ENCODE data around the gene NIPAL1. TPM values are rescaled to one million over a fixed set of nuclear protein-coding genes. Genes with fewer than 3 reads are reported as not detected.

Gene NIPAL1
- total RNA-seq, 2 experiments from 2014 or later = 1.6 to 1.8 TPM

GRCh38 chr4:48078862-48079655 lies 62.5 kb downstream of the NIPAL1 start:
- no peak for ATAC-seq
- peak overlapping the region; percentile 27 for H3K27ac Mint-ChIP-seq
- H3K36me3 Mint-ChIP-seq (ENCODE audit: low read depth) = peaks cover 20% of the 10 kb centered on the region
- H3K4me3 Mint-ChIP-seq = no peak overlapping the region
- H3K27me3 Mint-ChIP-seq = no peaks in the 10 kb centered on the region
- H3K9me3 Mint-ChIP-seq (ENCODE audit: low read depth) = no peaks in the 10 kb centered on the region
- CTCF ChIA-PET = interaction anchor here (0.6 to 1.0 kb wide), 4 partner anchors 9 to 94 kb away, joined by 3 read pairs; no protein-coding TSS in a partner anchor
- peaks cover 34% of the 10 kb centered on the region for H3K4me1 Mint-ChIP-seq
- POLR2A ChIA-PET = no interaction called here
- intact Hi-C loops (cut with DNase I, micrococcal nuclease) = no loop called here
- DNase-seq = no peak

DNA sequence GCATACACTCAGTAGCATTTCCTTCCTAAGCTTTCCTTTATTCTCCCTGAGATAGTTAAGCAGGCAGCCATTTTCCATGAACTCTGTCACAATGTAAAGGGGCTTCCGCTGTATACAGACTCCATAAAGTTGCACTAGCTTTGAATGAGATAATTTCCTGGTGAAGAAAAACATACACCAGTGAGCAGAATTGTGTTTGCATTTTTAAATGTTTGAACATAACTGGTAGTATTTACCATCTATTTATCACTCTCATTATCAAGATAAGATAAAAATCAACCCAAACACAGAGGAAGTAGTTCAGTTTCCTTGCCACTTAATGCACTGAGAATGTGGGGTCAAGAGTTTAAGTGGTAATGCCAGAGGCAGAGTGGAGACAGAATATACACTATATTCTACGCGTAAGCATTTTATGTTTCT lies 63.4 kb downstream of the NIPAL1 start:
- Mint-ChIP-seq H3K4me3 (no peak overlapping the region), H3K36me3 (ENCODE audit: low read depth) (peaks cover 21% of the 10 kb centered on the region), H3K4me1 (peaks cover 30% of the 10 kb centered on the region), H3K9me3 (ENCODE audit: low read depth) (no peaks in the 10 kb centered on the region), H3K27me3 (no peaks in the 10 kb centered on the region), H3K27ac (no peak overlapping the region)
- no peak for ATAC-seq
- intact Hi-C loops (cut with DNase I, micrococcal nuclease) = no loop called here
- ChIA-PET POLR2A (no interaction called here), CTCF (interaction anchor here (0.7 to 1.0 kb wide), 3 partner anchors 15 to 61 kb away, joined by 3 read pairs; no protein-coding TSS in a partner anchor)
- DNase-seq = no peak

GRCh38 chr4:48081196-48081595 lies 64.6 kb downstream of the NIPAL1 start:
- no peak for ATAC-seq
- Mint-ChIP-seq H3K4me1 (peaks cover 37% of the 10 kb centered on the region), H3K27me3 (no peaks in the 10 kb centered on the region), H3K36me3 (ENCODE audit: low read depth) (peaks cover 26% of the 10 kb centered on the region), H3K9me3 (ENCODE audit: low read depth) (no peaks in the 10 kb centered on the region), H3K27ac (no peak overlapping the region), H3K4me3 (no peak overlapping the region)
- intact Hi-C loops (cut with DNase I, micrococcal nuclease) = no loop called here
- DNase-seq = no peak
- CTCF ChIA-PET = no interaction called here
- POLR2A ChIA-PET = no interaction called here

DNA sequence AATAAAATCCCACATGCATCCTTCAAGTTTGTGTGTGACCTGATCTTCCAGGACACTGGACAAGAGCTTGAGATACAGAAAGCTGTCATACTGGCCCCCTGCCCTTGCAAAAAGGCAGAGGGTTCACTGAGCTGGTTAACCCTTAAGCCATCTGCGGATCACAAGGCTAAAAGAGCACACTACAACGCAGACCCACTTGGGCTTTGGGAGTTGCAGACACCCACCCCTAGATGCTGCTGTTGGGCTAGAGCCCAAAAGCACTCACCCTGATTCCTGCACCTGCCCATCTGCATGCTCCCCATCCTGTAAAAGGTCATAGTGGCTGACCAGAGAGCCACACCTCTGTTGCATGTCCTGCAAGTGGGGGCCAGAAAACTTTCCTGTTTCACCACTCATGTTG lies 66.4 kb downstream of the NIPAL1 start:
- peaks cover 26% of the 10 kb centered on the region for H3K36me3 Mint-ChIP-seq (ENCODE audit: low read depth)
- H3K4me1 Mint-ChIP-seq = peaks cover 34% of the 10 kb centered on the region
- no peak overlapping the region for H3K27ac Mint-ChIP-seq
- intact Hi-C loops (cut with DNase I, micrococcal nuclease) = no loop called here
- no peaks in the 10 kb centered on the region for H3K27me3 Mint-ChIP-seq
- ChIA-PET CTCF (interaction anchor here (1.2 to 1.8 kb wide), 6 partner anchors 15 to 166 kb away, joined by 3 to 6 read pairs (median 3); no protein-coding TSS in a partner anchor), POLR2A (interaction anchor here (0.7 kb wide), 1 partner anchor 429 kb away, joined by 3 read pairs; no protein-coding TSS in a partner anchor)
- ATAC-seq = peak; percentile 23
- H3K9me3 Mint-ChIP-seq (ENCODE audit: low read depth) = no peaks in the 10 kb centered on the region
- no peak for DNase-seq
- no peak overlapping the region for H3K4me3 Mint-ChIP-seq

GRCh38 chr4:48085821-48086589 lies 69.4 kb downstream of the NIPAL1 start:
- POLR2A ChIA-PET = no interaction called here
- H3K4me3 Mint-ChIP-seq = no peak overlapping the region

More at GRCh38 chr4:48085821-48086589, 69.4 kb downstream of the NIPAL1 start:
- Mint-ChIP-seq H3K27me3 (no peaks in the 10 kb centered on the region), H3K27ac (no peak overlapping the region), H3K9me3 (ENCODE audit: low read depth) (no peaks in the 10 kb centered on the region), H3K4me1 (peaks cover 14% of the 10 kb centered on the region), H3K36me3 (ENCODE audit: low read depth) (peaks cover 23% of the 10 kb centered on the region)
- intact Hi-C loops (cut with DNase I, micrococcal nuclease) = loop anchor here (2.0 to 5.0 kb wide), 5 partner anchors 51 to 399 kb away; partner anchors contain the start of genes CNGA1 (in 2 of the 2) and NIPAL1 (in 2 of the 2)
- CTCF ChIA-PET = interaction anchor here (0.7 to 7.8 kb wide), 17 partner anchors 8 to 541 kb away, joined by 3 to 91 read pairs (median 5); no protein-coding TSS in a partner anchor
- DNase-seq = no peak
- ATAC-seq = peak; percentile 49

Other genes starting within 250 kb of the NIPAL1 start
- gene CORIN, start 178.7 kb upstream of the NIPAL1 start, total RNA-seq = not detected
- 10 to 100 TPM; 12.6 to 14.4 TPM for gene NFXL1, start 102.2 kb upstream of the NIPAL1 start, total RNA-seq
- under 1 TPM; 0.16 to 0.30 TPM for gene CNGA1, start 91 bp upstream of the NIPAL1 start, total RNA-seq
- 10 to 100 TPM; 11.2 to 18.2 TPM for gene TXK, start 117.5 kb downstream of the NIPAL1 start, total RNA-seq